Activated CD4-positive, alpha-beta T cell treated with anti-CD3 and anti-CD28 coated beads for 1 hour (primary cell): ENCODE results near the gene RMND5B.
A peak's percentile ranks its signal among the peaks of the same experiment; 100 is the strongest.
"Not testable (repeated sequence)": the region's sequence is repeated elsewhere in the genome, so short reads cannot be mapped to it uniquely, and the experiment has no call there.

Experiments
- DNase-seq: peaks from one replicate; pipeline ENCODE4 v3.0.0-alpha.2; 2020

RMND5B gene

DNA sequence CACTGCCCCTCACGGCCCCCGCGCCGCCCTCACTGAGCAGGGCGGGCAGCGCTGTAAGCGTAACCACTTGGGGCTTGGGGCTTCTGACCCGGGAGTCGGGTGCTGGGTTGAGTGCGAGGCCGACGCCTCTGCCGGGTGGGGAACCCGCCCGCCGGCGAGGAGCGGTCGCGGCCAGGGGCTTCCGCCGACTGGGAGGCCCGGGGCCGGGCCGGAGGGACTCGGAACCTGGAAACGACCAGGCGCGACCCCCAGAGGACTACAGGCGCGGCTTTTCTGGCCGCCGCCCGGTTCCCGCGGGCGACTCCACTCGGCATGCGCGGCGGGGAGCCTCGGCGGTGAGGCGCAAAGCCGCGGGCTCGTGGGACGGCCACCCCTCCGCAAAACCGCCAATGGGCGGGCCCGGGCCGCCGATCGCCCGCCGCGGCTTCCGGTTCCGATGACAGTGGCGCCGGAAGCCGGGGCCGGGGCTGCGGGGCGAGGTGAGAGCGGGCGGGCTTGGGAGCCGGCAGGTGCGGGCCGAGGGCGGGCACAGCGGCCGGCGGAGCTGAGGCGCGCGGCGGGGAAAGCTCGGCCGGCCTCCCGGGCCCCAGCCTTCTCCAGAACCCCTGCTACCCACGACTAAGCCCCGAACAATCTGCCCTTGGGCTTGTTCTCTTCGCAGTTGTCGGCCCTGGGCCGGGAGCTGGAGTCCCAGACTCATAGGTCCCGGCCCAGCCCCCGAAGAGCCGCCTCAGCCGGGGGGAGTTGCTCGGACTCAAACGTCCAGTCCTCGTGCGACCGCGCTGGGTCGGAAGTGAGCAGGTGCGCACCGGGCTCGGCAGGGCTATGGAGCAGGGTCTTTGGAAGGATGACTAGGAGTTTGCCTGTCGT is at the start of gene RMND5B:
Gene RMND5B (plus strand): TSS at position 439 of the 870 bp plus-strand sequence. CDS start 7,106 bp downstream, outside the sequence.
- peak; percentile 73 for DNase-seq

DNA sequence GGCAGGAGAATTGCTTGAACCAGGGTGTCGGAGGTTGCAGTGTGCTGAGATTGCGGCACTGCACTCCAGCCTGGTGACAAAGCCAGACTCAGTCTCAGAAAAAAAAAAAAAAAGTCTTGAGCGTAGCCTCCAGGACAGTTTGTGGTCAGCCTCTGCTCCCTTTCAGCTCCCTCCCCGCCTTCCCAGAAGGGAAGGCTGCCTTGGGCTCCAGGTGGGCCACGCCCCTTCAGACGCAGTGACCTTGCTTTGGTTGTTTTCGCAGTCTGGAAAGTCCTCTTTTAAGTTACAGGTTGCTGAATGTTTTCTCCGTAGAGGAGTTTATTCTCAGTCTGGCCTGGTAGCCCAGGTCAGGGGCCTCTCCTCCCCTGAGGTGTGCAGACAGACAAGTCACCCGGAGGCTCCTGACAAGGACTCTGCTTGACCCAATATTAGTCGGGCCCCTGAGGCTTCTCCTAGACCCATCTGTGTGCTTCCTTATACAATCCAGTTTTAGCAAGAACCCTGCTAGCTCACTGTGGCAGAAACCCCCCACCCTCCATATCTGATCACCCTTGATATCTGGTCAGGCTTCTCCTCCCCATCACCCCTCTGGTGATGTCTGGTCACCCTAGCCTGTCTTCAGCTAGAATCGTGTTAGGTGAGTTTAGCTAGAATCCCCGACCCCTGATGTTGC is 49.1 kb upstream of the RMND5B start:
- no peak for DNase-seq

- no peak for DNase-seq
These were observed 46.9 kb upstream of the RMND5B start for GRCh38 chr5:178083922-178084321.

- DNase-seq, result no peak
These were observed 45.5 kb upstream of the RMND5B start for GRCh38 chr5:178085316-178085715.

- no peak for DNase-seq
These were observed 44.5 kb upstream of the RMND5B start for GRCh38 chr5:178086266-178086665.

GRCh38 chr5:178087199-178087598 is 43.6 kb upstream of the RMND5B start:
- DNase-seq, result not testable (repeated sequence)

GRCh38 chr5:178090856-178091255 is 40.0 kb upstream of the RMND5B start:
- DNase-seq, result no peak

GRCh38 chr5:178093134-178093533 is 37.7 kb upstream of the RMND5B start:
- DNase-seq, result no peak

DNA sequence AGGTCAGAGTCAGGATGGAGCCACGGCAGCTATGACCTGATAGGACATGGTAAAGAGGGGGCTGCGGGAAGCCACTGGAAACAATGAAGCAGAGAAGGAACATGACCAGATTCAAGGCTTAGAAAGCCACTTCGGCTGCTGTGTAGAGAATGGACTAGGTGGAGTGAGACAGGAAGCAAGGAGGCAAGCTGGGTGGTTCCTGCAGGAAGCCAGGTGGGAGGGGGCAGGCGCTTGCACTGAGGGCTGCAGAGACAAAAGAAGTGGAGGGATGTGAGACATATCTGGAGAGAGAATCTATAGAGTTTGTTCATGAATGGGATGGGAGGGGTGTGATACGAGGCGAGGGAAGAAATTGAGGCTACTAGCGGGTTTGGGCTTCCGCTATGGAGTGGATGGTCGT is 36.5 kb upstream of the RMND5B start:
- no peak for DNase-seq

DNA sequence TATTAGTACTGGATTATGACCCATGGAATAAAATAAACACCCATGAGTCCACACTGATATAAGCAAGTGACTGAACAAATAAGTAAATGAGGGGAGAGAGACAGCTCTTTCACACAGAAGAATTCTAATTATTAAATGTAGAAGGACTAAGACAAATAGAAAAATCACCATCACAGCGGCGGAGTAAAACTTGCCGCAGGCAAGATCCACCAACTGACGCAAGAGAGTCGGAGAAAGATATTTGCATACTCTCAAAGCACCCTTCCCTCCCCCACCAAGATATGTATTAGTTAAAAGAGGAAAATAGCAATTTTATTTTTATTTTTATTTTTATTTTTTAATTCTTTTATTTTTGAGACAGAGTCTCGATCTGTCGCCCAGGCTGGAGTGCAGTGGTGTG is 32.1 kb upstream of the RMND5B start:
- DNase-seq, result no peak

DNA sequence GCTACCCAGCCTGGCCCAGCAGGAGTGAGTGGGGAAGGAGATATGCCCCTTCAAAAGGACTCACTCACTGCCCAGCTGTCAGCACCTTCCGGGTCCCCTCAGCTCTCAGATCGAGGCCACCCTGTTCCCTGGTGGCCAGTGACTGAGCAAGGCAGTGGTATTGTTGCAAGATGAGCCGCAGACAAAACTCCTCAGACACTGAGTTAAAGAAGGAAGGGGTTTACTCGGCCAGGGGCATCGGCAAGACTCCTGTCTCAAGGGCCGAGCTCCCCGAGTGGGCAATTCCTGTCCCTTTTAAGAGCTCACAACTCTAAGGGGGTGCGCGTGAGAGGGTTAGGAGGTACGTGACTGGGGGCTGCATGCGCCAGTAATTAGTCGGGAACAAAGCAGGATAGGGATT is 27.2 kb upstream of the RMND5B start:
- no peak for DNase-seq

- DNase-seq, result no peak
These were observed 26.3 kb upstream of the RMND5B start for GRCh38 chr5:178104492-178104891.

- no peak for DNase-seq
These were observed 24.7 kb upstream of the RMND5B start for GRCh38 chr5:178106086-178106485.

- no peak for DNase-seq
These were observed 24.1 kb upstream of the RMND5B start for GRCh38 chr5:178106556-178107239.

- DNase-seq, result no peak
These were observed 23.0 kb upstream of the RMND5B start for GRCh38 chr5:178107756-178108310.

- no peak for DNase-seq
These were observed 22.4 kb upstream of the RMND5B start for GRCh38 chr5:178108446-178108845.

DNA sequence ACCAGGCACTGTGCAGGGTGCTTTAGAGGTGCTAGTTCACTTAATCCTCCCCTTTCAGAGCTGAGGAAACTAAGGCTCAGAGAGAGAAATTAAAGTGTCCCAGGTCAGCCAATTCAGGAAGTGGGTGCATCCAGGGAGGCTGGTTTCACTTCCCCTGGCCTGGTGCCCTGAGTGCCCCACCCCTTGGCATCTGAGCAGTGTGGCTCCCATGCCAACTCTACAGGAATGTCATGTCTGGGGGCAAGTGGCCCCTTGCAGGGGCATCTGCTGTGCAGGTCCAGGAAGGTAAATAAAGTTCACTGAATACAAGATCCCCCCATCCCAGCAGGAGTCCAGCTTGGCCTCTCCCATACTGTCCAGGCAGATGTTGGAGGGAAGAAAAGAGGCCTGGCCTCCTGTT is 21.8 kb upstream of the RMND5B start:
- DNase-seq, result no peak

DNA sequence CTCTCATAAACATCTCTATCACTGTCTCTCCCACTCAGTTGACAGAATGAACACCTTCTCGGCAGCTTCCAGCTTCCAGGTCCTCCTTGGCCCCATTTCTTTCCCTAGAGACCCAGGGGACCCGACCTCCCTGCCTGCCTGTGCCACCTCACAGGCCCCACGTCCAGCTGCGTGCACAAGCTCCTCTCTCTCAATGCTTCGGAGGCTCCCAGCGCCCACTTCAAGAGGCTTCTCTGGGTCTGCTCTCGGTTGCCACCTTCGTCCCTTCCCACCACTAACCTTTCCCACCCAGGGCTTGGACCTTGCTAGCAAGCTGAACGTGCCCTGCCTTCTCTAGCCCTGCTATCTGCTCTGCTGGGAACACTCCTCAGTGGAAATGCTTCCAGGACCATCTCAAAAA is 20.3 kb upstream of the RMND5B start:
- DNase-seq, result no peak

DNA sequence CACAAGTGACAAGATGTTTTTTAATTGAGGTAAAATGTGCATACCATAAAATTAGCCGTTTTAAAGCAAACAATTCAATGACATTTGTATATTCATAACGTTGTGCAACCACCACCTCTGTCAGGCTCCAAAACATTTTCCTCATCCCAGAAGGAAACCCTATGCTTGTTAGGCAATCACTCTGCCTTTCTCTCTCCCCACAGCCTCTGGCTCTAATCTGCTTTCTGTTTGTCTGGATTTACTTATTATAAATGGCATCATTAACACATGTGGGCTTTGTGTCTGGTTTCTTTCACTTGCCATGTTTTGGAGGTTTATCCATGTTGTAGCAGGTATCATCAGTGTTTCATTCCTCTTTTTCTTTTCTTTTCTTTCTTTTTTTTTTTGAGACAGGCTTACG is 18.9 kb upstream of the RMND5B start:
- DNase-seq, result no peak

DNA sequence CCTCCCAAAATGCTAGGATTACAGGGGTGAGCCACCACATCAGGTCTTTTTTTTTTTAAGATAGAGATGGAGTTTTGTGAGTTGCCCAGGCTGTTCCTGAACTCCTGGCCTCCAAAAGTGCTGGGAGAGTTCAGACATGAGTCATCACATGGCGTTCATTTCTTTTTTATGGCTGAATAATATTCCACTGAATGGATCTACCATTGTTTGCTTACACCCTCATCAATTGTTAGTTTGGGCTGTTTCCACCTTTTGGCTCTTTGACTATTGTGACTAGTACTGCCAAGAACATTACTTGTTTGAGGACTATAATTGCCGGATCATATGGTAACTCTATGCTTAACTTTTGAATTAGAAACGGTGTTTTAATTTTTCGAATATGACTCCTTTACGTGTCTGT is 18.3 kb upstream of the RMND5B start:
- no peak for DNase-seq

GRCh38 chr5:178113141-178113787 is 17.6 kb upstream of the RMND5B start, which contains the start of gene N4BP3:
TSS of gene N4BP3 (plus strand) at chr5:178113532. CDS start at chr5:178119584, 6,052 bp downstream.
- DNase-seq, result peak; percentile 75

GRCh38 chr5:178113841-178114324 is 16.9 kb upstream of the RMND5B start:
- DNase-seq, result no peak
